Progenitor cell of endocrine pancreas (in vitro differentiated cells): ENCODE results near the gene KCTD11. TPM values are rescaled to one million over a fixed set of nuclear protein-coding genes. Genes with fewer than 3 reads are reported as not detected.

ENCODE experiments used
- DNase-seq: peaks from one replicate; pipeline ENCODE4 v3.0.0; 2021; ENCODE audit warnings: low spot score; ENCODE audit not compliant: unreplicated experiment
- H3K27ac Mint-ChIP-seq: 2 replicates; pipeline ENCODE4 v1.8.0; 2021; ENCODE audit warnings: mild to moderate bottlenecking, moderate library complexity, mixed read lengths
- H3K27me3 Mint-ChIP-seq: 2 replicates; pipeline ENCODE4 v1.8.0; 2021; ENCODE audit warnings: mixed read lengths
- H3K36me3 Mint-ChIP-seq: 2 replicates; pipeline ENCODE4 v1.8.0; 2022; ENCODE audit warnings: mixed read lengths; ENCODE audit not compliant: insufficient read depth
- H3K4me1 Mint-ChIP-seq: 2 replicates; pipeline ENCODE4 v1.8.0; 2021; ENCODE audit warnings: low read depth, mixed read lengths
- H3K4me3 Mint-ChIP-seq: 2 replicates; pipeline ENCODE4 v1.8.0; 2021; ENCODE audit warnings: low read depth, mild to moderate bottlenecking, moderate library complexity, mixed read lengths
- H3K9me3 Mint-ChIP-seq: 2 replicates; pipeline ENCODE4 v1.8.0; 2021; ENCODE audit warnings: low read depth, mixed read lengths
- CTCF ChIP-seq: fragments of 200-600 bp; sonication (generic); IDR thresholded peaks from one replicate; pipeline ENCODE4 v1.5.0; 2021; ENCODE audit warnings: antibody characterized with exemption, mild to moderate bottlenecking; ENCODE audit not compliant: unreplicated experiment
- total RNA-seq: library from RNA; stranded (reverse); gene quantifications from 2 replicates; pipeline ENCODE4 v1.2.1, GENCODE V29; 2021

Gene KCTD11
- total RNA-seq, 1 donor from 2014 or later = 12.4 TPM

GRCh38 chr17:7352910-7353635 is 1.1 kb downstream of the KCTD11 start:
- DNase-seq = no peak
- Mint-ChIP-seq H3K36me3 (no peaks in the 10 kb centered on the region), H3K4me3 (peak overlapping the region; percentile 81), H3K27ac (peak overlapping the region; percentile 95), H3K4me1 (peaks cover 26% of the 10 kb centered on the region), H3K9me3 (no peaks in the 10 kb centered on the region), H3K27me3 (peaks cover 3% of the 10 kb centered on the region)
- TF ChIP-seq CTCF = no peak

GRCh38 chr17:7354262-7354843 is 2.4 kb downstream of the KCTD11 start:
- peak overlapping the region; percentile 22 for H3K4me3 Mint-ChIP-seq
- H3K36me3 Mint-ChIP-seq = no peaks in the 10 kb centered on the region
- no peak overlapping the region for H3K27ac Mint-ChIP-seq
- no peak for TF ChIP-seq CTCF
- no peaks in the 10 kb centered on the region for H3K9me3 Mint-ChIP-seq
- H3K4me1 Mint-ChIP-seq = peaks cover 22% of the 10 kb centered on the region
- peaks cover 7% of the 10 kb centered on the region for H3K27me3 Mint-ChIP-seq
- no peak for DNase-seq

- TF ChIP-seq CTCF = no peak
- H3K9me3 Mint-ChIP-seq = no peaks in the 10 kb centered on the region
- H3K4me1 Mint-ChIP-seq = peaks cover 17% of the 10 kb centered on the region
- no peak for DNase-seq
- peaks cover 7% of the 10 kb centered on the region for H3K27me3 Mint-ChIP-seq
- no peak within 1 kb of the TSS for H3K27ac Mint-ChIP-seq
- H3K4me3 Mint-ChIP-seq = peak within 1 kb of the TSS; percentile 22
- no peaks in the 10 kb centered on the region for H3K36me3 Mint-ChIP-seq
Measured at GRCh38 chr17:7355053-7355452, 3.1 kb downstream of the KCTD11 start, which contains the start of gene TMEM95. TSS of gene TMEM95 (plus strand) at chr17:7355156. CDS start at chr17:7355205, 49 bp downstream.

GRCh38 chr17:7355573-7355972 is 3.6 kb downstream of the KCTD11 start:
- Mint-ChIP-seq H3K4me3 (no peak overlapping the region), H3K4me1 (peaks cover 15% of the 10 kb centered on the region), H3K36me3 (no peaks in the 10 kb centered on the region), H3K27me3 (peaks cover 7% of the 10 kb centered on the region), H3K27ac (no peak overlapping the region), H3K9me3 (no peaks in the 10 kb centered on the region)
- TF ChIP-seq CTCF = no peak
- DNase-seq = no peak

- peaks cover 7% of the 10 kb centered on the region for H3K27me3 Mint-ChIP-seq
- no peak overlapping the region for H3K4me3 Mint-ChIP-seq
- peaks cover 14% of the 10 kb centered on the region for H3K4me1 Mint-ChIP-seq
- no peak overlapping the region for H3K27ac Mint-ChIP-seq
- DNase-seq = peak; percentile 75
- no peaks in the 10 kb centered on the region for H3K9me3 Mint-ChIP-seq
- H3K36me3 Mint-ChIP-seq = no peaks in the 10 kb centered on the region
- peak; percentile 89 for TF ChIP-seq CTCF
Measured at GRCh38 chr17:7356072-7356549, 4.1 kb downstream of the KCTD11 start.
